ENCODE data around the gene HTT-AS. TPM values are rescaled to one million over a fixed set of nuclear protein-coding genes. Genes with fewer than 3 reads are reported as not detected.

Gene HTT-AS
- total RNA-seq, 4 donors from 2014 or later: not detected

- 93 to 94% methylated on average over 8 of the region's 8 CpGs for WGBS, 2 donors
- DNase-seq (ENCODE audit: low spot score in 2 of 2): no peak
Measured at GRCh38 chr4:3021627-3022026, 52.7 kb downstream of the HTT-AS start.

GRCh38 chr4:3021127-3021526 lies 53.2 kb downstream of the HTT-AS start:
- Histone ChIP-seq H3K4me1 (no peaks in the 10 kb centered on the region), H3K9me3 (no peaks in the 10 kb centered on the region), H3K27me3 (no peaks in the 10 kb centered on the region), H3K36me3 (peaks cover 0 to 7% (median 0%) of the 10 kb centered on the region in 3 donors), H3K27ac (no peak overlapping the region), H3K4me3 (no peak overlapping the region)
- no peak for DNase-seq (ENCODE audit: low spot score in 2 of 2)
- TF ChIP-seq EP300 (IDR thresholded peaks at IDR 0.05) (no peak), CTCF (IDR thresholded peaks at IDR 0.05) (no peak), POLR2A (IDR thresholded peaks at IDR 0.05) (no peak)
- WGBS, 2 donors: 71 to 79% methylated on average over 6 of the region's 6 CpGs

More at GRCh38 chr4:3021627-3022026, 52.7 kb downstream of the HTT-AS start:
- no peaks in the 10 kb centered on the region for H3K4me1 ChIP-seq
- H3K9me3 ChIP-seq: no peaks in the 10 kb centered on the region
- H3K27me3 ChIP-seq: no peaks in the 10 kb centered on the region
- H3K36me3 ChIP-seq: peaks cover 0 to 7% (median 0%) of the 10 kb centered on the region in 3 donors
- TF ChIP-seq POLR2A (IDR thresholded peaks at IDR 0.05): no peak
- TF ChIP-seq EP300 (IDR thresholded peaks at IDR 0.05): no peak
- TF ChIP-seq CTCF (IDR thresholded peaks at IDR 0.05): no peak
- H3K27ac ChIP-seq: no peak overlapping the region
- no peak overlapping the region for H3K4me3 ChIP-seq

- Histone ChIP-seq H3K27ac (no peak overlapping the region), H3K9me3 (no peaks in the 10 kb centered on the region), H3K36me3 (peaks cover 0 to 7% (median 0%) of the 10 kb centered on the region in 3 donors), H3K4me1 (no peaks in the 10 kb centered on the region), H3K27me3 (no peaks in the 10 kb centered on the region), H3K4me3 (no peak overlapping the region)
- 86 to 90% methylated on average over 13 of the region's 13 CpGs for WGBS, 2 donors
- DNase-seq (ENCODE audit: low spot score in 2 of 2): no peak
- TF ChIP-seq EP300 (IDR thresholded peaks at IDR 0.05) (no peak), CTCF (IDR thresholded peaks at IDR 0.05) (no peak), POLR2A (IDR thresholded peaks at IDR 0.05) (no peak)
Measured at GRCh38 chr4:3019145-3019846, 55.0 kb downstream of the HTT-AS start.

- no peak for DNase-seq (ENCODE audit: low spot score in 2 of 2)
- H3K27ac ChIP-seq: no peak overlapping the region
- no peaks in the 10 kb centered on the region for H3K4me1 ChIP-seq
- H3K27me3 ChIP-seq: no peaks in the 10 kb centered on the region
- no peaks in the 10 kb centered on the region for H3K9me3 ChIP-seq
- 75 to 79% methylated on average over 4 of the region's 4 CpGs for WGBS, 2 donors
- no peaks in the 10 kb centered on the region for H3K36me3 ChIP-seq
- TF ChIP-seq POLR2A (IDR thresholded peaks at IDR 0.05) (no peak), CTCF (IDR thresholded peaks at IDR 0.05) (no peak)
- no peak overlapping the region for H3K4me3 ChIP-seq
Measured at GRCh38 chr4:3017504-3017903, 56.8 kb downstream of the HTT-AS start.

GRCh38 chr4:3016961-3017360 lies 57.4 kb downstream of the HTT-AS start:
- DNase-seq (ENCODE audit: low spot score in 2 of 2): no peak
- Histone ChIP-seq H3K4me3 (no peak overlapping the region), H3K4me1 (no peaks in the 10 kb centered on the region), H3K27me3 (no peaks in the 10 kb centered on the region), H3K36me3 (no peaks in the 10 kb centered on the region), H3K27ac (no peak overlapping the region), H3K9me3 (no peaks in the 10 kb centered on the region)
- TF ChIP-seq EP300 (IDR thresholded peaks at IDR 0.05) (no peak), POLR2A (IDR thresholded peaks at IDR 0.05) (no peak), CTCF (IDR thresholded peaks at IDR 0.05) (no peak)
- WGBS, 2 donors: 72 to 74% methylated on average over 4 of the region's 4 CpGs

Data from tibial nerve (tissue), 4 donors.